Urothelium cell line (cell line): Measurements from ENCODE around the gene TTYH3.

Experiments
- DNase-seq: peaks from one replicate; pipeline ENCODE4 v3.0.0; 2011; ENCODE audit warnings: low spot score, mixed read lengths
- FAIRE-seq: peaks from 2 replicates; lab custom pipeline; 2011; peaks lifted over from hg19 to GRCh38; lab: Jason Lieb, UNC

TTYH3 gene

DNA sequence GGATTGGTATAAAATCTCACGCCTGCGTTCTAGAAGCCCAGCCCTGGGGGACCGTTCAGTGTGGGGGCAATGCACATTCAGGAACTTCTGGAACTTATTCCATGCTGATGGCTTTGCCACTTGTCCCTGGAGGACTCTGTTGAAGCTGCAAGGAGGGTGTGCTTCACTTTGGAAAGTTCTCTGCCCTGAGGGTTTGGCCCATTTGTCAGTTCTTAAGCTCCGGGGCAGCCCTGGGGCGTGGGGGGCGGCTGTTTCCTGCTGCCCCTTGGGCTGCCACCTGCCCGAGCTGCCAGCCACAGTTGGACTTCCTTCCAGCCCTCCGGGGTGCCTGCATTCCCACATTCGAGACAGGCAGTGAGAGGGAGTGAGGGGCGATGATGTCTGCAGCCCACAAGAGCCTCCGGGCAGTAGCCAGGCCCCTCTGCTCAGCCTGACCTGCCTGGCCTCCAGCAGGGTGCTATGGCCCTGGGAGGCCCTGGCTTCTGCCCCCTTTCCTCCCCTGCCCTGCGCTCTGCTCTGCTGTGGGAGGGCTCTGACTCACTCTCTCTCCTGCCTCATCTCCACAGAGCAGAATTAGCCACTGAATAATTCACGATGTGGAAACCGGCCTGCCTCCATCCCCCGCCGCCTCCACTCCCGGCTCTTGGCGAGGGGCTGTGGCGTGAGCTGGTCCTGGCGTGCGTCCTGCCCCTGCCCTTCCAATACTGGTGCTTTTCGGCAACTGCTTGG is 1.9 kb downstream of the TTYH3 start:
- FAIRE-seq = peak; percentile 99
- DNase-seq = peak; percentile 86

DNA sequence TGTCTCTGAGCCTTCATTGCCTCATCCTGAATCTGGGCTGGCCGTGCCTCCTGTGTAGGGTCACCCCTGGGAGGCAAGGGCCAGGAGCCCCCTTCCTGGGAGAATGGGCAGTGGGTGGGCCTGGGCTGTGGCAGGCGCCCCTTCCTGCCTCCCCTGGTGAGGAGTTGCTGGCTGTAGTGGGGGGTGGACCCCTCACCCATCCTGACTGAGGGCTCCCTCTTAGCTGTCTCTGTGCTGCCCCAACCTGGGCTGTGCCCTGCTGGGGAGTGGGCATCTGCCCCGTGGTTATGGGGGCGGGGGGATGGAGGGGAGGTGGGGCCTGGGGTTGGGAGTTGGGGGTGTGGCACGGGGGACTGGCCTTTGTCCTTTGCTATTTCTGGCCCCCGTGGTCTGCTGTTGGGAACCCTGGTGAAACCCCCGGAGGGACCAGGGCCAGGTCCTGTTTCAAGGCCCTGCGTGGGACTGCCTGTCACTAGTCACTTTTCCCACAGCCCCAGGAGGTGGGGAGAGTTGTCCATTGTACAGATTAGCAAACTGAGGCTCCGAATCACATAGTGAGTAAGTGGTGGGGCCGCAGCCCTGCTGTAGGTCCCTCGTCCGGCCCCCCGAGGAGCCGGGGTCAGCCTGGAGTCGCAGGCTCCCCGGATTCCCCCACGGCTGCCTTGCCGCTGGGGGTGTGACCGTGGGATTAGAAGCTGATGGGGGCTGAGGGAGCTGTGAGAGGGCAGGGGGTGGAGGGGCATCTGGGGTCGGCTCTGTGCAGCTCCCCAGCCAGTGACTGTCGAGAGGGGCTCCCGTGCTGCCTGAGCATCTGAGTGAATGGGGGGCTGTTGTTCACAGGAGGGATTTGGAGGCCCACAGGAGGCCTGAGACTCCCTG is 2.7 kb downstream of the TTYH3 start:
- FAIRE-seq (no peak), DNase-seq (no peak)

DNA sequence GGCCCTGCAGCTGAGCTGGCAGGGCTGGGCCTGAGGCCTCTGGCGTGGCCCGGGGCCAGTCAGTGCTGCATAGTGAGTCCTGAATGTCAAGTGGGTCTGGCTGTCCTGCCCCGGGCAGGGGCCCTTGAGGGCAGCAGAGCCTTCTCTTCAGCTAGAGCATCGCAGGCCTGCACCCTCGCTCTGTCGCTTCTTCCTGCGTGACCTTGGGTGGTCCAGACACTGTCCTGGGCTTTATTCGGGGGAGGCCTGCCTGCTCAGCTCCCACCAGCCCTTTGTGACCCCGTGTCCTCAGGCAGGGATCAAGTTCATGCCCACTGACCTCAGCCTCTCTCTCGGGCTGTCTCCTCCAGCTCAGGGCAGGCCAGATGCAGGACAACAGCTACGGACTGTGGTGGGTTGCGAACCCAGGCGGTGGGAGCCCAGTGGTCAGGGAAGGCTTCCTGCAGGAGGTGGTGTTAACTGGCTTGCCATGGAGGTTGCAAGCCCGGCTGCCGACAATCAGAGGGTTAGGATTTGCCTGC is 3.4 kb downstream of the TTYH3 start:
- DNase-seq (no peak), FAIRE-seq (no peak)

DNA sequence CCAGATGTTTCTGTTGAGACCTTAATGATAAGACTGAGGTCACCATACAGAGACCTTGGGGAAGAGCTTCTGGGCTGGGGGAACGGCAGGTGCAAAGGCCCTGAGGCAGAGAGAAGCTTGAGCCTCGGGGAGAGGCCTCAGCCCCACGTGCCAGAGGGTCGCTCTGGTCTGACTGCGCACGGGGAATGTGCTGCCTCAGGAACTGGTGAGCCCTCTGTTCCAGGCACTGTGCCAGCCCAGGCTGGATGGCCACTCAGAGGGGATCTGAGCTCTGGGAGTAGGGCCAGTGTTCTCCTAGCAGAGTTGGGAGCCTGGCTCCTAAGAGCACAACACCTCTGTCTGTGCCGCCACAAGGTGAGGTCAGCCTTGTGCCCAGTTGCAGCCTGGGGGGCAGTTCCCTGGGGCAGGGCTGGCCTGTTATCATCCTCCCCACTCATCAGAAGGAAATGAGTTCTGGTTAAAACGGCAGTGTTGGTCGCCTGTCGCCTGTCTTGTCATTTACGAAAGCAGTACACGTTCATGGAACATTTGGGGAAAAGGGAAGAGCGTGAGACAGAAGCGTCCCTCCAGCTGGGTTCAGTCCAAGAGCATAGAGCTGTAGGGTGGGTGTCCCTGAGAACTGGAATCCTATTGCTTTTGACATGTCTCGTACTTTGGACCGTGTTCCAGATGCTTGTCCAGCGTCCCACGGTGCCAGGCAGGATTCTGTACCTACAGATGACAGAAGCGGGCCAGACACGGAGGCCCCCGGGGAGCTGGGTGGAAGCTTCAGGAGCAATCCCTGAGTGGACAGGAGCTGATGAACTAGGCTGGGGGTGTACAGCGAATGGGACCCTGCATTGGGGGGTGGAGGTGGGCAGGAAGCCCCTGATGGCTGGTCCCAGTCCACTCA is 4.3 kb downstream of the TTYH3 start:
- DNase-seq (no peak), FAIRE-seq (peak; percentile 96)

DNA sequence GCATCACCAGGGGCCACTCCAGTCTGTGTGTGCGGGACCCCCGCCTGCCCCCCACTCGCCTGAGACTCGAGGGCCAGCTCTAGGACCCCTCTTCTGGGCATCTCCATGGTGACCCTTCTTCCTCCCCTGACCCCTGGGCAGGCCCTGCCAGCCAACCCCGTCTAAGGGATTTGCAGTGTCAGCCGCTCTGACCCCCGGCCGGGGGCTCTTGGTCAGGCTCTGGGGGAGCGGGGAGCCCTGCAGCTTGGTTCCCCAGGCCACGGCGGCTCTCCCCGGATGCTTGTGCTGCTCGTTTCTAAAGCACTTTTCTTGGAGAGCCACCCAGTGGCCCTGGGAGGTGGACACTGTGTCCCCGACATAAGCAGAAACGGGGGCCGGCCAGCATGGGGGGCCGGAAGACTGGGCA is 5.3 kb downstream of the TTYH3 start:
- no peak for FAIRE-seq

DNA sequence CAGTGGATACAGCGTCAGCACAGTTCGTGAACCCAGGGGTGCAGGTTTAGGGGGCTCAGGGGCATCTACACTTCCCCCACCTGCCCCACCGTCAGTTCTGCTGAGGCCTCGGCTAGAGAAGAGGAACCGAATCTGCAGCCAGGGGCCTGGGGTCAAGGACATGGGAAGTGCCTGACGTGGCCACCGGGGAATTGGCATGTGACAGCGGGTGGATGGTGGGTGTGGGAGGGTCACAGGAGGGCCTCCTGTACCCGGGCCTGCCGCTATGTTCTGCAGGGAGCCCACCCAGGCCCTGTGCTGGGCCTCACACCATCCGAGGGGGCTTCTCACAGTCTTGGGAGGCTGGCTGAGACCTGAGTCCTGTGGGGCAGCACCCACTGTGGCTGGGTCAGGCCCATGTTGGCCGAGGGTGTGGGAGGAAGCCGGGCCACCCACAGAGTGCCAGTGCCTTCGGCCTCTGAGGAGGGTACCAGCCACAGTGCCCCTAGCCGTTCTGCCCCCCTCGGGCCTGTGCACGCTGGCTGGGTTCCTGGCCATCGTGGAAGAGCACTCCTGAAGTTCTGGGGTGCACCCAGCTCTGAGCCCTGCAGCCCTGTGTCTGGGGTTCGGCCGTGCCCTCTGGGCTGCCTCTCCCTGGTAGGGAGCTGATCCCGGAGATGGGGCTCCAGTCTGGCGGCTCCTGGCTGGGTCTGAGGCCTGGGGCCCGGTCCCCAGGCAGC is 5.9 kb downstream of the TTYH3 start:
- peak; percentile 87 for FAIRE-seq
- no peak for DNase-seq

More for the DNA sequence above, 5.3 kb downstream of the TTYH3 start:
- no peak for DNase-seq

DNA sequence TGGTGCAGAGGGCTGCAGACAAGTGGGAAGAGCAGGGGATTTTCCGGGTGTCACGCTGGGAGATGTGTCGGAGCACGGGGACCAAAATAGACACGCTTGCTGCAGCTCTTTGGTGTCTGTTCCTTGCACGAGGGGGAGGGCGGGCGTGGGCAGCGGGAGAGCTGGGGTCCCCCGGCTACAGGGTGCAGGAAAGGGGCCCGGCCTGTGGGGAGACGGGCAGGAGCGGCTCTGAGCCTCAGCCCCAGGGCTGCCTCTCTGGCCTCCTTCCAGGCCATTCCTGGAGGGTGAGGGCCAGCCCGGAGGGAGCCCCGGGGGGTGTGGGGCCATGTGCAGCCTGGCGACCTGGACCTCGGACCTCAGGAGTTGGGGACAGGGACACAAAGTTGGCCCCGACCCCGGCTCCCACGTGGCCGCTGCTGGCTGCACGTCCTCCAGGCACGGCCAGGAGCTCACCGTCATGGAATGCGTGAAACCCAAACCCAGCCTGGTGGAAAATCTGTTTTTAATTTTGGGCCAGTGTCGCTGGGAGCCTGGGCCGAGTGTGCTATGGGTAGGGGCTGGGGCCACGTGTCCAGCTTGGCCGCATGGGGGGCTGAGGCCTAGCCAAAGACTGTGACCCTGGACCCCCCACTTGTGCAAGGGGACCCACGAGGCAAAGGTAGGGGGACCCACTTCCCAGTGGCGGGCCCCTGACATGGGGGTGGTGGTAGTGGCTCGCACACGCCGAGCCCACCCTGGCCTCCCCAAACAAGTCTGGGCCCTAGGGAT is 6.6 kb downstream of the TTYH3 start:
- FAIRE-seq (peak; percentile 27), DNase-seq (no peak)

DNA sequence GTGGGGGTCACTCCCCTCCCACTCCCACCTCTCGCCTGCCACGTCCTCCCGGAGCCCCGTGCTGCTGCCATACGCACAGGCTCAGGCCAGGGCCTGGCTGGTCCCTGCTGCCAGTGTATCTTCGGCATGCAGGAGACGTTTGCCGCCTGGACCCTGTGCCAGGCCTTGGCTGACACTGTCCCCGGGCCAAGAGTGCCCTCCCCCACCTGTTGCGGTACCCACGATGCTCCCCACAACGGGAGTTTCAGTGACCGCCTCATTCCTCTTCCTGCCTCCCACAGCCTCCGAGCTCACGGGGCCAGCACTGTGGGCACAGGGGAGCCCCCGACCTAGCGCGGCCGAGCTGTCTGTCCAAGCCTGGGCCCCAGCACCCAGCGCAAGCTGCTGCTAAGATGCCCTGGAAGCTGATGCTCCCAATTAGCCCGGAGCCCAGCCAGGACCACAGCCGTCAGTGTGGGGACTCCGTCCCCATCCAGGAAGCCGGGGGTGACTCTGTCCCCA is 7.4 kb downstream of the TTYH3 start:
- FAIRE-seq (peak; percentile 86), DNase-seq (no peak)

DNA sequence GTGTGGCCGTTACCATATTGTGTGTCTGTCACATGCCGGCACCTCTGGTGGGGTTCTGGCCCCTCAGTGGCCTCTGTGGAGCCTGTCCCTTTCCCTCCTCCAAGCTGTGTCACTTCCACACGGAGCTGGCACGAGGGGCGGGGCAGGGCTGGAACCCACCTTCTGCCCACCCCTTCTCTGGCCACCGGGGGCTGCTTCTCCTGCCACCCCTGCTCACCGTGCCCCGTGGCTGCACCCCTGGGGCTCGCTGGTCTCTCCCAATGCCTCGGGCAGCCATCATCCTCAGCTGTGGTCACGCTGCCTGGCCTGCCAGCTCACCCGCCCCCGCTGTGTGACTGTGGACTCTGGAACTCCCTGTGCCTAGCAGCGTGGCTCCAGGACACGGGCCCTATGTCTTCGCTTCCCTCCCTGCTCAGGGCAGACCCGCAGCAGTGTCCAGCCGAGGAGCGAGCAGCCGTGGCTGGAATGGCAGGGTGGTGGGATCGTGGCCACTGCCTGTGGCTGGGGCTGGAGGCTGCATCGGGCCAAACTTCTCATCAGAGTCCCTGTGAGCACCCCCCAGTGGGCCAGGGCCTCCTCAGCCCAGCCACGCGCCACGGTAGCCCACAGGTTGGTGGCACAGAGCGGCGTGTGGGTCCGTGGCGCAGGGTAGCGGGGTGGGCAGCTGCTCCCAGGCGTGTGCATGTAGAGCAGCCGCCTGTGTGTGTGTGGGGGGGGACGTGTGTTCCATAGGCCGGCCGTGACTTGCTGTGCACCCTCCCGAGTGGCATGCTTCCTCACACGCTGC is 8.1 kb downstream of the TTYH3 start:
- DNase-seq (no peak), FAIRE-seq (no peak)

DNA sequence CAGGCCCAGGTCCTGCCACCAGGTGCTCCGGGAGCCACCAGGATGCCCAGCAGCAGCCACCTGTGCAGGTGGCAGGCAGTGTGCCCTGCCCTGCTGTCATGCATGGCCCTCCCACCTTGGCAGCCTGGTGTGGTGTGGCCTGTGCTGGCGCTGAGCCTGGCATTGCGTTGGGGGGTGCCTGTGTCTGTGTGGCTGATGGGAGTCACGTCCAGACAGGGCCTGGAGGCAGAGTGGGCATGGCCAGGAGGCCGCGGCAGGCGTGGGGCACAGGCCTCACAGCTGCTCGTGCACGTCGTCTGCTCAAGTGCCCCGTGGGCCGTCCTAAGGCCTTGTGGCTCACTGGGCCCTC is 8.7 kb downstream of the TTYH3 start:
- no peak for DNase-seq
- no peak for FAIRE-seq

DNA sequence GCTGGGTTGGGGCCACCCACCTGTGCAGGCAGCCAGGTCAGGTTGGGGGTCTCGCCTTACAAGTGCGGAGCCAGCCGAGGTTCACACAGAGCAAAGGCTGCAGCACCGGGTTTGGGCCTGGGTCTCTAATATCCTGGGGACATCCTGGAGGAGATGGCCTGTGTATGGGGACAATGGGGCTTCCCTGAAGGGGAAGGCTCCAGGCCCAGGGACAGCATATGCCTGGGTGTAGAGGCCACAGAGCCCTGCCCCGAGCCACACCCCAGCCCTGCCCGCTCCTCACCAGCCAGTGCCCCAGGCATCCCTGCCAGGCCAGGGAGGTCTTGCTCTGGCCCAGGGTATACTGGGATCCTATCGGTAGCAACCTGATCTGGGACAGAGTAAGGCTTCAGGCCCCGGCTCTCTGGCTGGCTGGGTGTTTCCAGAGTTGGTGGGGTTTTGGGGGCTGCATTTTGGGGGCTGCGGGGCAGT is 9.1 kb downstream of the TTYH3 start:
- peak; percentile 59 for DNase-seq
- FAIRE-seq = no peak

DNA sequence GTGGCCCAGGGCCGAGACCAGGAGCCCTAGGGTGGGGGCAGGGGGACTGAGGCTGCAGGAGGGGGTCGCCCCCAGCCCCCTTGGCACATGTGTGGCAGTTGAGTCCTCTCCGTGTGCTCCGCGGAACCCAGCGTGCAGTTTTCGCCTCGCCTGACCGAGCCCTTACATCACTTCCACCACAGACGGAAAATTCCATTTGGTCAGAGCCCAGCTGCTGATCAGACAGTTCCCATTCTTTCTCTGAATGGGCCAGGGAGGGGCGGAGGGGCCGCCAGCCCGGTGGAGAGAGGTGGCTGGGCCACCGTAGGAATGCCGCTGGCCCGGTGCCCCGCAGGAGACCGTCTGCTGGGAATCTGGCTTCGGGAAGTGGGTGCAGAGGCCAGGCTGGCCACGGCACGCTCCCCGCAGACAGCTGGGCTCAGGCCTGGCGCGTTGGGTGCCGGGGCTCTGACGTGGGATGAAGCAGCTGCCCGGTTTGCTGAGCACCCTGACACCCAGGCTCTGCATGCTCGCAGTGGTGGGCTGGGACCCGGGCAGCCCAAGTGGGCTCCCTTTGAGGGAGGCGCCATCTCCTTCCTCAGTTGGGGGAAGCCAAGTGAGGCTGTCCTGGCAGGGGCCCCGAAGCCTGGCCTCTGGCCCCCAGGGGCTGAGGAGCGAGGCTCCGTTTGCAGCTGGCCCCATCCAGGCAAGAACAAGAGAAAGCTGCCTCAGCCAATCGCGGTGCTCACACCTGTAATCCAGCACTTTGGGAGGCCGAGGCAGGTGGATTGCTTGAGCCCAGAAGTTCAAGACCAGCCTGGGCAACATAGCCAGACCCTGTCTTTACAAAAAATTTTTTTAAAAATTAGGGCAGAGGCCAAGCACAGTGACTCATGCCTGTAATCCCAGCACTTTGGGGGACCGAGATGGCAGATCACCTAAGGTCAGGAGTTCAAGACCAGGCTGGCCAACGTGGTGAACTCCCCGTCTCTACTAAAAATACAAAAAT is 9.9 kb downstream of the TTYH3 start:
- FAIRE-seq = peak; percentile 99
- DNase-seq = peak; percentile 99

DNA sequence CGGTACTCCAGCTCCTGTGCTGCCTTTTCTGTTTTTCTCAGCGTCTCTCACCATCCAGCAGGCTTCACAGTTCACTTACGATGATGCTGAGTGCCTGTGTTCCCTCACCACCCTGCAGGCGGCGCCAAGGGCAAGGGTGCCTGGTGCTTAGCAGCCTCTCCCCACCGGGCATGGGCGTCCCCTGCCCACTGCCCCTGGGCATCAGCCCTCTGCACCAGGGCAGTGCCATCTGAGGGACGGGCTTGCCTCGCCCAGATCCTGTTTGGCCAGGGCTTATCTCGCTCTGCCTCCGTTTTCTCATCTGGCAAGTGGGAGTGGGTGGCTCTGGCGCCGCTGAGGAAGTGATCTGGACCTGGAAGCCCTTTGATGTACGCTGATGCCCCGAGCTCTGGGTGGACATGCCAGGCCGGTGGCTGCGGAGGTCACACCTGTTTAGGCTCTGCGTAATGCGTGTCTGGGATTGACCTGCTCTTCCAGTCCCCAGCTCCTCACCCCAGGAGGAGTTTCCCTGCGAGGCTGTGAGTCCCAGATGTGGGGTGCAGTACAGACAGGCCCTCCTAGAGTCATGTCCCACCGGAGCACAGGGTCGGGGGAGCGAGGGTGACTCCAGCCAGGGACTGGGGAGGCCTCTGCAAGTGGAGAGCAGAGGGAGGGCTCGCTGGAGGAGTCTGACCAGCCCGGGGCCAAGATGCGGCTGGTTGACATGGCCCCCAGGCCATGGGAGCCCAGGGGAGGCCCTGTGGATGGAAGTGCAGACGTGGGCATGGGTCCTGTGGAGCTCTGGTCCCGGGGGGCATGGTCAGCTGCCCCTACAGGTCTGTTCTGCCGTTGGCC is 11.8 kb downstream of the TTYH3 start:
- DNase-seq = no peak
- FAIRE-seq = peak; percentile 83

DNA sequence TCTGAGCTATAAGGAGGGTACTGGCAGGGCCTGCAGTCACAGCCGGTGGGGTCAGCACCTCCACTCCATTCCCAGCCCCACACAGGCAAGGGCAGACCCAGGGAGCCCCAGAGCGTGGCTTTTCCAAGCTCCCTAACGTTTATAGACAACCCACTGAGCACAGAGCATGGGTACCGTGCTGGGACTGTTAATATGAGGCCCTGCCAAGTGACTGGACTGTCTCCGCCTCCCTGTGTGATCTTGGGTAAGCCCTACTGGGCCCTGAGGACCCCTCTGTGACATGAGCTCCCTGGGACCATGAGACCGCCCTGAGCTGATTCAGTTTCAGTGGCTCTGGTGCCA is 12.4 kb downstream of the TTYH3 start:
- FAIRE-seq = peak; percentile 35
- DNase-seq = no peak

DNA sequence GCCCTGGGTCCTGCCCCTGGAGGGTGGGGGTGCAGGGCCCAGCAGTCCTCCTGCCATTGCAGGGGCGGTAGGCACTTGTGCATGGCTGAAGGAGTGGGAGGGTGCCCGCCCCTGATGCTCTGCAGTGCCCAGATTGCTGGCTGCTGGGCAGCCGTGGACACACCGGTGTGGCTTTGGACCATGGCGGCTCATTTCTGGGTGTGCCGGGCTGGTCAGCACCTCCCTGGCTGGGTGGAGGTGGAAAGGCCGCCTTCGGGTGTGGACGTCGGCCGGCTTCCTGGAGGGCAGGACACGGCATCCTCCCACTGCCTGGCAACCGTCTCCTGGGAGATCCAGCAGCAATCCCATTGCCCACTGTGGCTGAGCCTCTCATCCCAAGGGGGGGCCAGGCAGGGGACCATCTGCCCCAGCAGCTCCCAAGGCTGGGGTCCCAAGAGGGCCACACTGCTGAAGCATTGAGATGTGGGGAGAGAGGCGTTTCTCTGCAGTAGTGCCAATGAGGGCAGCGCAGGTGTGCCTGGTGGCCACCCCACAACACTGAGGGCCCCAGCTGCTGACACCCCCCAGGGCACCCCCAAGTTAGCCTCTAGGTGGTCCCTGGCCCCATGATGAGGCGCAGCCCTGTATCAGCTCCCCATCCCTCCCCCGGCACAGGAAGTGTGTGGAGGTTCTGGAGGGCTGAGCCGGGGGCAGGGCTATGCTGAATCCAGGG is 12.9 kb downstream of the TTYH3 start:
- no peak for DNase-seq
- peak; percentile 91 for FAIRE-seq
